K562 (cell line): Measurements from ENCODE around the gene CACTIN. TPM values are rescaled to one million over a fixed set of nuclear protein-coding genes. Genes with fewer than 3 reads are reported as not detected.
A peak's percentile ranks its signal among the peaks of the same experiment; 100 is the strongest.

Source experiments
- ADNP ChIP-seq: fragments of 200-800 bp; sonication (Bioruptor generic); IDR thresholded peaks from 2 replicates; pipeline ENCODE4 v1.6.1; 2016; ENCODE audit warnings: missing genetic modification characterization, missing compliant biosample characterization
- BDP1 ChIP-seq: IDR thresholded peaks from 3 replicates; pipeline ENCODE4 v1.6.1; 2011; ENCODE audit not compliant: insufficient read length, insufficient read depth
- MCM2 ChIP-seq: fragments of 450-650 bp; IDR thresholded peaks from 2 replicates; pipeline ENCODE4 v1.6.1; 2017; ENCODE audit warnings: low read depth, mild to moderate bottlenecking
- PHB2 ChIP-seq: fragments of 450-650 bp; IDR thresholded peaks from 2 replicates; pipeline ENCODE4 v1.6.1; 2017; ENCODE audit warnings: low read depth
- POLR2G ChIP-seq: fragments of 200-400 bp; formaldehyde crosslinking; IDR thresholded peaks from 2 replicates; pipeline ENCODE4 v1.6.1; 2017; ENCODE audit warnings: low read depth, mild to moderate bottlenecking, antibody characterized with exemption, low read length, moderate library complexity
- PTBP1 ChIP-seq: fragments of 200-400 bp; formaldehyde crosslinking; IDR thresholded peaks from 2 replicates; pipeline ENCODE4 v1.6.1; 2017; ENCODE audit warnings: low read depth, low read length
- SAP30 ChIP-seq: fragments of 200-600 bp; sonication (generic); IDR thresholded peaks from 2 replicates; pipeline ENCODE4 v1.6.1; 2012; ENCODE audit warnings: borderline replicate concordance, low read depth, mild to moderate bottlenecking, moderate library complexity, low read length, control low read depth, inconsistent platforms; ENCODE audit not compliant: insufficient read depth, poor library complexity, severe bottlenecking
- SMARCA5 ChIP-seq: fragments of 450-650 bp; IDR thresholded peaks from 2 replicates; pipeline ENCODE4 v1.6.1; 2016
- TEAD1 ChIP-seq, 2 experiments: fragments of 450-650 bp in 1 of 2; sonication (generic) in 1 of 2; formaldehyde crosslinking; IDR thresholded peaks; 2 replicates each; pipeline versions ENCODE4 v1.4.0 to v1.8.0; 2020 to 2022; ENCODE audit warnings: mild to moderate bottlenecking in 2 of 2, missing genetic modification reagents in 1 of 2
- TEAD4 ChIP-seq, 2 experiments: sonication (generic) in 1 of 2; formaldehyde crosslinking in 1 of 2; IDR thresholded peaks; 2 replicates each; pipeline versions ENCODE4 v1.6.1 to v1.8.0; 2012 to 2022; ENCODE audit warnings: borderline replicate concordance in 1 of 2, inconsistent platforms in 1 of 2, low read length in 1 of 2, mild to moderate bottlenecking in 1 of 2, missing genetic modification reagents in 1 of 2
- TOE1 ChIP-seq, 2 experiments: fragments of 450-650 bp in 1 of 2; sonication (generic) in 1 of 2; formaldehyde crosslinking in 1 of 2; IDR thresholded peaks; 2 replicates each; pipeline versions ENCODE4 v1.7.1 to v1.8.0; 2016 to 2022; ENCODE audit warnings: borderline replicate concordance in 2 of 2, mild to moderate bottlenecking in 2 of 2, antibody characterized with exemption in 1 of 2, inconsistent platforms in 1 of 2, low read depth in 1 of 2, missing genetic modification reagents in 1 of 2, moderate library complexity in 1 of 2
- ZKSCAN1 ChIP-seq: fragments of 150-350 bp; IDR thresholded peaks from 2 replicates; pipeline ENCODE4 v1.6.1; 2016; ENCODE audit warnings: low read depth, low read length
- ZNF707 ChIP-seq: fragments of 250-450 bp; sonication (Bioruptor Pico); conservative IDR thresholded peaks from 2 replicates; pipeline ENCODE4 v1.8.0; 2022; ENCODE audit warnings: inconsistent platforms, mild to moderate bottlenecking, moderate library complexity
- polyA plus RNA-seq, 8 experiments: library from polyadenylated mRNA; depleted of rRNA in 4 of 8; stranded (reverse) in 5 of 8; unstranded in 3 of 8; fragments of >200 nt; fragmentation: Nextera tagmentation in 2 of 8; fragmentation: Illumina TruSeq in 1 of 8; extraction: Ambion mirVana in 2 of 8; extraction: Trizol in 1 of 8; gene quantifications; 2 replicates each; pipeline versions ENCODE4 v1.2.1 to v1.2.3, GENCODE V29; 2011 to 2014; ENCODE audit warnings: inconsistent platforms in 1 of 8, missing spikeins in 1 of 8
- total RNA-seq, 7 experiments: library from RNA; depleted of rRNA in 6 of 7; stranded (reverse); fragments of >200 nt in 6 of 7; fragmentation: Illumina TruSeq in 2 of 7; extraction: Trizol in 2 of 7; gene quantifications; 2 replicates each; pipeline versions ENCODE4 v1.2.1 to v1.2.3, GENCODE V29; 2011 to 2021; ENCODE audit warnings: low replicate concordance in 1 of 7
- TF ChIP-seq, protein P1 (sequence below): sonication (generic); formaldehyde crosslinking; IDR thresholded peaks from 2 replicates; pipeline ENCODE4 v1.9.0; 2022; ENCODE audit warnings: mild to moderate bottlenecking, missing genetic modification reagents
- TF ChIP-seq, protein P2 (sequence below): fragments of 450-650 bp; IDR thresholded peaks from 2 replicates; pipeline ENCODE4 v1.6.1; 2016
- TF ChIP-seq, protein P3 (sequence below): fragments of 200-400 bp; formaldehyde crosslinking; IDR thresholded peaks from 2 replicates; pipeline ENCODE4 v1.6.1; 2017; ENCODE audit warnings: mild to moderate bottlenecking, low read depth, low read length, moderate library complexity

Gene CACTIN
- total and polyA plus RNA-seq, 9 of the 15 experiments (the other 6 are each of a cell fraction or from before 2014, with no cell fraction given) = 0.15 to 49.2 (median 15.0) TPM

DNA sequence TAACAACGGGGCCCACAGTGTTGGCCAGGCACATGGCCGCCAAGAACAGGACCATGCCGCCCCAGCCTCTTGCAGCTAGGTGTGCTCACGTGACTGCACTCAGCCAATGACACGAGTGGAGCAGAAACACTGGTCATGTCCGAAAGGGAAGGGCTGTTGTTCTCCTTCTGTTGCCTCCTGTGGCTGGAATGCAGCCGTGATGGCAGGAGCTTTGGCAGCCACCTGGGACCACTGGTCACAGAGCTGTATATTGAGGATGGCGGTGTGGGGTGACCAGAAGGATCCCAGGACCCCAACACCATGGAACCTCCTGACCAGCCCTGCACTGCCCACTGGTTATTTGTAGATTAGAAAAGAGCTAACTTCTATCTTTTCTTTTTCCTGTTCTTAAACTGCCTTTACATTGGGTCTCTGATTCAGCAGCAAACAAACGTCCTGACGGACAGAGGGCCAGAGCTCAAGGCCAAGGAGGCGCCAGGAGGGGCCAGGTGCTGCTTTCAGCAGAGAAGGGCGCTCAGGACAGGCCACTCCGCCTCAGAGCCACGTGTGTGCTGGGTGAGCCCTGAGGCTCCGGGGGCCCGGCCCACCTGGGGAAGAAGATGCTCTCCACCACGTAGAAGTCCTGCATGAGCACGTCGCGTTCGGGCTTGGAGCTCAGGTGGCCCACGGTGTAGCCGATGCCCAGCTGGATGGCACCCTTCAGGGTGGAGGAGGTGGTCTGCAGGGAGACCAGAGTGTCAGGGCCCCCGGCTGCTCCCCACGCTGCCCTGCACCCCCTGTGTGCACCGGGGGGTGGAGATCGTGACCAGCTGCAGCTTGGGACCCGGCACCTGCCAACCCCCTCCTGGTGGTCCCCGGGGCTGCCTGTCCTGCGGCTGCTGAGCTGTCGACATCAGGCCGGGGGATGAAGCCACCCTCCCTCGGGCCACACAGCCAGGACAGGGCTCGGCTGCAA is 35.0 kb upstream of the CACTIN start (continued):
- TF ChIP-seq PTBP1 = 0 out of 2 replicates have a peak, but pooled peaks have one; percentile 62
- 0 out of 4 replicates have a peak, but pooled peaks of 1 of the 2 experiments have one; percentile 42 for TF ChIP-seq TEAD1 (CRISPR knock-in tag; IDR thresholded peaks at IDR 0.05)
- TF ChIP-seq, protein P1, sequence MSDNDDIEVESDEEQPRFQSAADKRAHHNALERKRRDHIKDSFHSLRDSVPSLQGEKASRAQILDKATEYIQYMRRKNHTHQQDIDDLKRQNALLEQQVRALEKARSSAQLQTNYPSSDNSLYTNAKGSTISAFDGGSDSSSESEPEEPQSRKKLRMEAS (CRISPR knock-in tag) = no peak
- TF ChIP-seq, protein P2, sequence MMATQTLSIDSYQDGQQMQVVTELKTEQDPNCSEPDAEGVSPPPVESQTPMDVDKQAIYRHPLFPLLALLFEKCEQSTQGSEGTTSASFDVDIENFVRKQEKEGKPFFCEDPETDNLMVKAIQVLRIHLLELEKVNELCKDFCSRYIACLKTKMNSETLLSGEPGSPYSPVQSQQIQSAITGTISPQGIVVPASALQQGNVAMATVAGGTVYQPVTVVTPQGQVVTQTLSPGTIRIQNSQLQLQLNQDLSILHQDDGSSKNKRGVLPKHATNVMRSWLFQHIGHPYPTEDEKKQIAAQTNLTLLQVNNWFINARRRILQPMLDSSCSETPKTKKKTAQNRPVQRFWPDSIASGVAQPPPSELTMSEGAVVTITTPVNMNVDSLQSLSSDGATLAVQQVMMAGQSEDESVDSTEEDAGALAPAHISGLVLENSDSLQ = no peak
- TF ChIP-seq PHB2 = no peak
- TF ChIP-seq ADNP (tag) = 0 out of 2 replicates have a peak, but pooled peaks have one; percentile 20
- no peak for TF ChIP-seq MCM2
- no peak for TF ChIP-seq BDP1
- 0 out of 2 replicates have a peak, but pooled peaks have one; percentile 12 for TF ChIP-seq TEAD4 (IDR thresholded peaks at IDR 0.05; ENCODE audit: low read length)
- no peak for TF ChIP-seq TEAD4 (CRISPR knock-in tag; IDR thresholded peaks at IDR 0.05; ENCODE audit: borderline replicate concordance)
- no peak for TF ChIP-seq TOE1 (IDR thresholded peaks at IDR 0.05; ENCODE audit: borderline replicate concordance)
- TF ChIP-seq TOE1 (CRISPR knock-in tag; IDR thresholded peaks at IDR 0.05; ENCODE audit: borderline replicate concordance, low read depth) = no peak
- TF ChIP-seq, protein P3, sequence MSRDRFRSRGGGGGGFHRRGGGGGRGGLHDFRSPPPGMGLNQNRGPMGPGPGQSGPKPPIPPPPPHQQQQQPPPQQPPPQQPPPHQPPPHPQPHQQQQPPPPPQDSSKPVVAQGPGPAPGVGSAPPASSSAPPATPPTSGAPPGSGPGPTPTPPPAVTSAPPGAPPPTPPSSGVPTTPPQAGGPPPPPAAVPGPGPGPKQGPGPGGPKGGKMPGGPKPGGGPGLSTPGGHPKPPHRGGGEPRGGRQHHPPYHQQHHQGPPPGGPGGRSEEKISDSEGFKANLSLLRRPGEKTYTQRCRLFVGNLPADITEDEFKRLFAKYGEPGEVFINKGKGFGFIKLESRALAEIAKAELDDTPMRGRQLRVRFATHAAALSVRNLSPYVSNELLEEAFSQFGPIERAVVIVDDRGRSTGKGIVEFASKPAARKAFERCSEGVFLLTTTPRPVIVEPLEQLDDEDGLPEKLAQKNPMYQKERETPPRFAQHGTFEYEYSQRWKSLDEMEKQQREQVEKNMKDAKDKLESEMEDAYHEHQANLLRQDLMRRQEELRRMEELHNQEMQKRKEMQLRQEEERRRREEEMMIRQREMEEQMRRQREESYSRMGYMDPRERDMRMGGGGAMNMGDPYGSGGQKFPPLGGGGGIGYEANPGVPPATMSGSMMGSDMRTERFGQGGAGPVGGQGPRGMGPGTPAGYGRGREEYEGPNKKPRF = no peak
- no peak for TF ChIP-seq SAP30
- TF ChIP-seq ZKSCAN1 = no peak
- TF ChIP-seq POLR2G = 0 out of 2 replicates have a peak, but pooled peaks have one; percentile 35
- TF ChIP-seq ZNF707 (CRISPR knock-in tag) = no peak
- TF ChIP-seq SMARCA5 = peak; percentile 78
